Measurements from ENCODE around the gene IFITM1.

IFITM1 gene

DNA sequence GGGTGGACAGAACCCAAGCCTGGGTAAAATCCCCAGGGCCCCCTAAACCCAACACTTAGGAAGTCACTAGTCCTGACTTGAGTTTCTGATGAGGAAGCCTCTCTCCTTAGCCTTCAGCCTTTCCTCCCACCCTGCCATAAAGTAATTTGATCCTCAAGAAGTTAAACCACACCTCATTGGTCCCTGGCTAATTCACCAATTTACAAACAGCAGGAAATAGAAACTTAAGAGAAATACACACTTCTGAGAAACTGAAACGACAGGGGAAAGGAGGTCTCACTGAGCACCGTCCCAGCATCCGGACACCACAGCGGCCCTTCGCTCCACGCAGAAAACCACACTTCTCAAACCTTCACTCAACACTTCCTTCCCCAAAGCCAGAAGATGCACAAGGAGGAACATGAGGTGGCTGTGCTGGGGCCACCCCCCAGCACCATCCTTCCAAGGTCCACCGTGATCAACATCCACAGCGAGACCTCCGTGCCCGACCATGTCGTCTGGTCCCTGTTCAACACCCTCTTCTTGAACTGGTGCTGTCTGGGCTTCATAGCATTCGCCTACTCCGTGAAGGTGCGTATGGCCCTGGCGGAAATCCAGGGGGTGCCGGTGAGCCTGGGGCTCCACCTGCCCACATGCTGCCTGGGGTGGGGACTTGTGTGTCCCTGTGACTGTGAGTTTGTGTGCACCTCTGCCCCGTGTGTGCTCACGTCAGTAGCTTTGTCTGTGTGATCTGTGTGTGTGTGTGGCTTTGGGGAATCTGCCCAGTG is at the start of gene IFITM1:
IFITM1 (plus strand) TSS at position 254 of the 767 bp plus-strand sequence; CDS start at position 385, 131 bp downstream.
- DNase-seq (ENCODE audit: low spot score), result no peak

DNA sequence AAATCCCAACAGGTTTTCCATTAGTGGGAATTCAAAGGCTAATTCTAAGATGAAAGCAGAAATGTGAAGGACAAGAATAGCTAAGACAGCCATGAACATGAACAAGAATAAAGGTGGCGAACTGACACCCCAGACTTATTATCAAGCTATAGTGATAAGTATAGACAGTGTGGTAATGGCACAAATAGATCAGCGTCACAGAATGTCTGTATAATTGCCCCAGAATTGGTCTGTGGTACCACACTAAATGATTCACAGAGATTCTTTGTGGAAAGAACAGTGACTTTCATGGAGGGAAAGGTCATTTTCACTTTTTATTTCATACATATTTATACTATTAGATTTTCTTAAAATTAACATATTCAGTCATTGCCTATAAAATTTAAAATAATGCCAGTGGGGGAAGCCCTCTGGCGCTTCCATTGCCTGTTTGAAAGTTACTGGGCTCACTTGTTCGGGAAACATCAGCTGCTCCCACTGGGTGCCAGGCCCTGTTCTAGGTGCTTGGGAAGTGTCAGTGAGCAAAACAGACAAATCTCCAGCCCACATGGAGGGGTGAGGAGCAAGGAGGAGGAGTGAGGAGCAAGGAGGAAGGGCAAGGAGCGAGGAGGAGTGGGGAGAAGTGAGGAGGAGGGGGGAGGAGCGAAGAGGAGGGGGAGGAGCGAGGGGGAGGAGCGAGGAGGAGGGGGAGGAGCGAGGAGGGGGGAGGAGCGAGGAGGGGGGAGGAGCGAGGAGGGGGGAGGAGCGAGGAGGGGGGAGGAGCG is 47.0 kb upstream of the IFITM1 start:
- no peak for DNase-seq (ENCODE audit: low spot score)

DNA sequence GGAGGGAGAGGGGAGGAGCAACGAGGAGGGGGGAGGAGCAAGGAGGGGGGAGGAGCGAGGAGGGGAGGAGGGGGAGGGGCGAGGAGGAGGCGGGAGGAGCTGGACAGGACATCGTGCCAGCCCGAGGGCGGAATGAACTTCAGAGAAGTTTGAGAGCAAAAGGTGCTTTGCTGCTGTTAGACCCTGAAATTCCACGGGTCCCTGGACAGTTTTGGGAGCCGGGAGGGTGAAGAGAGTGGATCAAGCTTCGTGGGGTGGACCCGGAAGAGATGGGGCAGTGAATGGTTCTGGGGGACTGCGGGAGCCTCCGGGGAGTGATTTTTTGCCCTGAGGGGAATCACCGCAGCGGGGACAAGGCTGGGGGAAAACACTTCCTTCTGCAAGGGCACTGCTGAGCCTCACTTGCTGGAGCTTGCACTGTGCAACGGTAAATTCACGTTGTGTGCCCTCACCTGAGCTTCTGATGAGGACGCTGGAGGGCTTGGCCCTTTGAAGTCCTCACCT is 46.3 kb upstream of the IFITM1 start:
- DNase-seq (ENCODE audit: low spot score), result no peak

- peak; percentile 39 for DNase-seq (ENCODE audit: low spot score)
These were observed 45.1 kb upstream of the IFITM1 start for GRCh38 chr11:268716-269145.

- DNase-seq (ENCODE audit: low spot score), result peak; percentile 47
These were observed 44.5 kb upstream of the IFITM1 start for GRCh38 chr11:269146-269890.

DNA sequence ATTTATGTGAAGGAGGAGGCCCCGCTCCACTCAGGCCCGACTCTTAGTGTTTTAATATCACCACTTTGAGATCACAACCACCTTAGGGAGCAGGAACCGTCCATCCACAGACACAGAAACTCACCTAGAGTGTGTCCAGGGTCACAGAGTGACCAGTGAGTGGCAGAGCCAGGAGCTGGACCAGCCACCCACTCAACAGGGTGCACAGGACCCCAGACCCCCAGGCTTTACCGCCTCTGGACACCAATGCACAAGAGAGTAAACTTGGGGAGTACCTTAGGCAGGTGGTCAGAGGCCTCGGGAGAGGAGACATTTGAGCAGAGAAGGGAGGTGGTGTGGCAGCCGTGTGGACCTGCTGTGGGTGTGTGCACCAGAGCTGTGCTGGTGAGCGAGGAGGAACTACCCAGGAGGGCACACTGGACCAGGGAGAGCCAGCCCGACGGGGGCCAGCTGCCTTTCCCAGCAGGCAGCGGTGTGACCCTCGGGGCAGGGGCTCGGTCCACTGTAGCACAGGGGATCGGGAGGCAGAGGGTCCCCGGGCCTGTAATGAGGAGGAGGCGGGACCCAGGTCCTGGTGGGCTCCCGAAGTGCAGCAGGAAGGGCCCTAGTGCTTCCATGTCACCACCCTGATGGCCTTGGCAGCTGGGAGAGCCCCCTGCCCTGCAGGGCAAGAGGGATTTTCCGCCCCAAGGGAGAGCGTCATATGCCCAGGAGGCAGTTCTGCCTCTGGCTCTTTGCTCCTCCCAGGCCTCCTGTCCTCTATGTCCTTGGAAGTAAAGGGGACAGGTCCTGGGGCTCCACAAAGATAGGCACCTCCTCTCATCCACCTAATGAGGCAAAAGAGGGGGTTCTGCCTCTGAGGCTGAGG is 43.2 kb upstream of the IFITM1 start:
- no peak for DNase-seq (ENCODE audit: low spot score)

DNA sequence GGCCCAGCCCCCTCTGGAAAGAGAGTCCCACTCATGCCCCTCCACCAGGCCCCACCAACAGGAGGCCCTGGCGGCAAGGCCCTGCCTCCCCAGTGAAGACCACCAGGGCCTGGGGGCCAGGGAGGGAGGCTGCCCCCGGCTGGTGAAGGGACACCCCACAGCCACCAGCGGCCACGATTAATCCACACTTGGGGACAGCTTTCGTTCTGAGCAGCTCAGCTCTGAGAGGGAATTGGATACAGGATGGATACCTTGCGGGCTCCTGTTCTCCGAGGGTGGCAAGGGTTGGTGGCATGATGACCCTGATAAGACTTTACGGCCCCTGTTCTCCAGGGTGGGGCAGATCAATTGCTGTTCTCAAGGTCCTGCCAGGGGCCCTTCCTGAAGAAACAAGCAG is 42.5 kb upstream of the IFITM1 start:
- DNase-seq (ENCODE audit: low spot score), result no peak

- DNase-seq (ENCODE audit: low spot score), result no peak
These were observed 41.5 kb upstream of the IFITM1 start for GRCh38 chr11:272195-272930.

GRCh38 chr11:272931-273198 is 41.0 kb upstream of the IFITM1 start:
- no peak for DNase-seq (ENCODE audit: low spot score)

DNA sequence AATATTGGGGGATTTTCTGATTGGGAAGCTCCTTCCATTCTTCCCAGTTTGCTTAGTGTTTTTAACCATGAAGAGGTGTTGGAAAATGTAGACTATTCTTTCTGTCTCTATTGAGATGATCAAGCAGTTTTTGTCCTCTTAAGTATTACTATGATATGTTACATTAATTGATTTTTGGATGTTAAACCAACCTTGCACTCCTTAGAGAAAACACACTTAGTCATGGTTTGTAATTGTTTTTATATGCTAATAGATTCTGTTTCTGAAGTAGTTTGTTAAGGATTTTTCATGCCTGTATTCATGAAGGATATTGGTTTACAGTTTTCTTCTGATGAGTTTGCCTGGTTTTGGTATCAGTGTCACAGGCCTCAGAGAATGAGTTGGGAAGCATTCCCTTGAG is 37.6 kb upstream of the IFITM1 start:
- no peak for DNase-seq (ENCODE audit: low spot score)

- DNase-seq (ENCODE audit: low spot score), result no peak
These were observed 35.6 kb upstream of the IFITM1 start, which contains the start of gene NLRP6 for GRCh38 chr11:278001-278951. Gene NLRP6, plus strand, starts transcription at chr11:278407. Its CDS starts 163 bp downstream, at chr11:278570.

GRCh38 chr11:279040-279965 is 34.5 kb upstream of the IFITM1 start:
- DNase-seq (ENCODE audit: low spot score), result no peak

DNA sequence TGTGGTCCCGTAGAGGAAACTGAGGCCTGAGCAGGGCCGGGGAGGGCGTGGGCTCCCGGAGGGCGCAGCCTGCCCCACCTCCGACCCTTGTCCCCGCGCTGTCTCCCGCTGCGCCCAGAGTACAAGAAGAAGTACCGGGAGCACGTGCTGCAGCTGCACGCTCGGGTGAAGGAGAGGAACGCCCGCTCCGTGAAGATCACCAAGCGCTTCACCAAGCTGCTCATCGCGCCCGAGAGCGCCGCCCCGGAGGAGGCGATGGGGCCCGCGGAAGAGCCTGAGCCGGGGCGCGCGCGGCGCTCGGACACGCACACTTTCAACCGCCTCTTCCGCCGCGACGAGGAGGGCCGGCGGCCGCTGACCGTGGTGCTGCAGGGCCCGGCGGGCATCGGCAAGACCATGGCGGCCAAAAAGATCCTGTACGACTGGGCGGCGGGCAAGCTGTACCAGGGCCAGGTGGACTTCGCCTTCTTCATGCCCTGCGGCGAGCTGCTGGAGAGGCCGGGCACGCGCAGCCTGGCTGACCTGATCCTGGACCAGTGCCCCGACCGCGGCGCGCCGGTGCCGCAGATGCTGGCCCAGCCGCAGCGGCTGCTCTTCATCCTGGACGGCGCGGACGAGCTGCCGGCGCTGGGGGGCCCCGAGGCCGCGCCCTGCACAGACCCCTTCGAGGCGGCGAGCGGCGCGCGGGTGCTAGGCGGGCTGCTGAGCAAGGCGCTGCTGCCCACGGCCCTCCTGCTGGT is 33.7 kb upstream of the IFITM1 start:
- DNase-seq (ENCODE audit: low spot score), result no peak

DNA sequence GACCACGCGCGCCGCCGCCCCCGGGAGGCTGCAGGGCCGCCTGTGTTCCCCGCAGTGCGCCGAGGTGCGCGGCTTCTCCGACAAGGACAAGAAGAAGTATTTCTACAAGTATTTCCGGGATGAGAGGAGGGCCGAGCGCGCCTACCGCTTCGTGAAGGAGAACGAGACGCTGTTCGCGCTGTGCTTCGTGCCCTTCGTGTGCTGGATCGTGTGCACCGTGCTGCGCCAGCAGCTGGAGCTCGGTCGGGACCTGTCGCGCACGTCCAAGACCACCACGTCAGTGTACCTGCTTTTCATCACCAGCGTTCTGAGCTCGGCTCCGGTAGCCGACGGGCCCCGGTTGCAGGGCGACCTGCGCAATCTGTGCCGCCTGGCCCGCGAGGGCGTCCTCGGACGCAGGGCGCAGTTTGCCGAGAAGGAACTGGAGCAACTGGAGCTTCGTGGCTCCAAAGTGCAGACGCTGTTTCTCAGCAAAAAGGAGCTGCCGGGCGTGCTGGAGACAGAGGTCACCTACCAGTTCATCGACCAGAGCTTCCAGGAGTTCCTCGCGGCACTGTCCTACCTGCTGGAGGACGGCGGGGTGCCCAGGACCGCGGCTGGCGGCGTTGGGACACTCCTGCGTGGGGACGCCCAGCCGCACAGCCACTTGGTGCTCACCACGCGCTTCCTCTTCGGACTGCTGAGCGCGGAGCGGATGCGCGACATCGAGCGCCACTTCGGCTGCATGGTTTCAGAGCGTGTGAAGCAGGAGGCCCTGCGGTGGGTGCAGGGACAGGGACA is 32.9 kb upstream of the IFITM1 start:
- DNase-seq (ENCODE audit: low spot score), result no peak

- DNase-seq (ENCODE audit: low spot score), result no peak
These were observed 32.2 kb upstream of the IFITM1 start for GRCh38 chr11:281486-282161.

DNA sequence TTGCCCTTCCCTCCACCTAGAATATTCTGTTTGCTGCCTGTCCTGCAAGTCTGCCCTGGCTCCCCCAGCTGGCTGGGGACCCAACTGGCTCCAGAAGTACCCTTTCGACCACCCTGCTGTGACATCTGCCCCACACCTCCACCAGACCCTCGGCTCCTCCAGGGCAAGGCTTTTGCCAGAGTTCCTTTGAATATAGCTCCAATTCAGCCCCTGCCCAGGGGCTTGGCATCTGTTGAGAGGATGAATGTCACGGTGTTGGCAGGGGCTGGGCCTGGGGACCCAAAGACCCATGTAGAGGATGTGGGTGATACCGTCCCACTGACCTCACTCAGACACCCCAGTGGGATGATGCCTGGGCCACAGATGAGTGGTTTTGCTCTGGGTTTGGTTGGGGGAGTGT is 31.7 kb upstream of the IFITM1 start:
- no peak for DNase-seq (ENCODE audit: low spot score)
